ENCODE results near the gene SPSB1. TPM values are rescaled to one million over a fixed set of nuclear protein-coding genes. Genes with fewer than 3 reads are reported as not detected.

SPSB1 gene
- total and polyA plus RNA-seq, 2 of the 4 experiments (the other 2 are of a cell fraction): 16.7 to 19.8 TPM

DNA sequence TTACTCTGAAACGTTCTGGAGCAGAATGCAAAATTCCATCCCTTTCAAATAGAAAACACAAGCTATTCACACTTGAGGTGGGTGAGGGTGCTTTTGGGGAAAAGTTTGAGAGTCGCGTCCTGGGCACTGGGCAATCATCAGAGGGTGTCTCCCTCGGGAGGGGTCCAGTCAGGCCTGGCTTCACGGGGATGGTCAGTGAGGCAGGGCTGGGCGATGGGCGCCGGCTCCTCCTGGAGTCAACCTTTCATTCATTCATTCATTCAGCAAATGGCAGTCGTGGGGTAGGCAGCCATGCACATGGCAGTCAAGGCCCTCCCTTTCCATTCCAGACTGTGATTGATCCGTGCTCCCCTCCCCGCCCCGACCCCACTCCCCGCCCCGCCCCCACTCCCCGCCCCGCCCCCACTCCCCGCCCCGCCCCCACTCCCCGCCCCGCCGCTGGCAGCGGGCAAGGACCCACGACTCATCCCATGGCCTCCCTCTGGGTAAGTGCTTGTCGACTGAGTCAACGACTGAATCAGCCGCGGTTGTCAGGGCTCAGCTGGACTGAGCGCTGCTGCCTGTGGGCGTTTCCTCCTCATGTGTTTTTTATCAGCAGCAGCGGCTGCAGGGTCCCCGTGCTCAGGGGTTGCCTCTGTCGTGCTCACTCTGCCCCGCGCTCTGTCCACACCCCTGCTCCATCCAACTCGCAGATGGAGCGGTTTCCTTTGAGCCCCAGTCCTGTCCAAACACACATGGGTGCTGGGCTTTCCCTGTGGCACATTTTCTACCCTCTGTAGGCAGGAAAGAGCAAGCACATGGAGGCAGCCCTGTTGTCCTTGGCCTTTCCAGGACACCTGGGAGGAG, 12.5 kb upstream of the SPSB1 start:
- peak overlapping the region; percentile 95 for H2AK5ac ChIP-seq (ENCODE audit: low read depth, low read length)
- dilution Hi-C loops (cut with HindIII; ENCODE audit: low sequenced_read_pairs, unreplicated experiment) (no loop called here), intact Hi-C loops (cut with micrococcal nuclease) (no loop called here), in situ Hi-C loops (cut with MboI; ENCODE audit: low sequenced_read_pairs) (loop anchor here (10.0 kb wide), 1 partner anchor 175 kb away; no protein-coding TSS in a partner anchor)
- ATAC-seq (ENCODE audit: low read depth) (peak; percentile 90), DNase-seq (peak; percentile 93)
- H3K27me3 ChIP-seq (ENCODE audit: control insufficient read depth, insufficient read depth, low read length): no peaks in the 10 kb centered on the region
- H2AK9ac ChIP-seq (replicated peaks; ENCODE audit: low read depth, low read length, poor library complexity): peak overlapping the region; percentile 95
- H4K20me1 ChIP-seq (ENCODE audit: insufficient read depth, low read length): no peaks in the 10 kb centered on the region; the same call in 1 of the 2 replicates
- no peaks in the 10 kb centered on the region for H3K9me3 ChIP-seq (ENCODE audit: control insufficient read depth, insufficient read depth, low read length)
- no TSS peak for BruUV-seq (replicated peaks)
- peak overlapping the region; percentile 35 for H3K4me2 ChIP-seq (ENCODE audit: low read depth, low read length)
- H3K56ac ChIP-seq (ENCODE audit: extremely low read depth, insufficient read depth, low read length): peak overlapping the region; percentile 24; the same call in 1 of the 2 replicates
- H2AFZ ChIP-seq (replicated peaks; ENCODE audit: low read length, poor library complexity): peak overlapping the region; percentile 93
- no peak overlapping the region for H3K4me3 ChIP-seq (ENCODE audit: insufficient read depth, low read depth, low read length)
- POLR2A ChIA-PET (ENCODE audit: unreplicated experiment): no interaction called here
- peak overlapping the region; percentile 7 to 86 for H4K8ac ChIP-seq (ENCODE audit: low read depth in 2 of 2, low read length in 2 of 2)
- CTCF ChIA-PET: interaction anchor here (1.1 to 1.7 kb wide), 2 partner anchors 9 to 13 kb away, joined by 3 to 6 read pairs; no protein-coding TSS in a partner anchor
- H2BK120ac ChIP-seq (ENCODE audit: low read depth, low read length): peak overlapping the region; percentile 98
- H2BK5ac ChIP-seq (ENCODE audit: low read depth, low read length, poor library complexity, severe bottlenecking): peak overlapping the region; percentile 77
- H3K79me1 ChIP-seq (ENCODE audit: low read depth in 1 of 2, low read length in 2 of 2): peaks cover 0 to 7% of the 10 kb centered on the region in 2 experiments; a peak in 2 of 4 replicates
- no peaks in the 10 kb centered on the region for H3K36me3 ChIP-seq (ENCODE audit: control insufficient read depth, insufficient read depth, low read length)
- H4K91ac ChIP-seq (ENCODE audit: insufficient read depth, low read depth, low read length): peak overlapping the region; percentile 92
- WGBS, 2 experiments (ENCODE audit: extremely low coverage in 2 of 2, insufficient read length in 1 of 2): 9% methylated on average over 16 of the region's 36 CpGs; no CpG with 5 or more reads in 1 of the 2 experiments
- H3K23ac ChIP-seq (ENCODE audit: low read depth, low read length): peak overlapping the region; percentile 87; the same call in 1 of the 2 replicates
- peaks cover 41% of the 10 kb centered on the region for H3K4me1 ChIP-seq (ENCODE audit: control insufficient read depth, insufficient read depth, low read length)
- H2BK15ac ChIP-seq (ENCODE audit: low read depth, low read length): peak overlapping the region; percentile 86; the same call in 2 of the 3 replicates
- H3K9ac ChIP-seq (ENCODE audit: low read depth, low read length): 0 out of 2 replicates have a peak overlapping the region, but pooled peaks have one; percentile 21
- H3K9me1 ChIP-seq (ENCODE audit: insufficient read depth, low read length): peaks cover 28% of the 10 kb centered on the region
- peak overlapping the region; percentile 14; the same call in 1 of the 2 replicates for H3K27ac ChIP-seq (ENCODE audit: insufficient read depth, low read length)
- H3K18ac ChIP-seq (ENCODE audit: low read depth, low read length): peak overlapping the region; percentile 66
- H3K4ac ChIP-seq (ENCODE audit: low read depth, low read length): peak overlapping the region; percentile 96
- H4K5ac ChIP-seq (ENCODE audit: low read depth, low read length): peak overlapping the region; percentile 19
- H3K14ac ChIP-seq (replicated peaks; ENCODE audit: low read depth, low read length): peak overlapping the region; percentile 83
- peak overlapping the region; percentile 95 for H2BK20ac ChIP-seq (ENCODE audit: low read depth, low read length)
- peak; percentile 76 for TF ChIP-seq FOS (IDR thresholded peaks at IDR 0.05; ENCODE audit: low read depth, low read length)
- peak; percentile 8; the same call in 1 of the 2 replicates for TF ChIP-seq RAD21 (IDR thresholded peaks at IDR 0.05; ENCODE audit: low read length)
- peak; percentile 71 for TF ChIP-seq RCOR1 (IDR thresholded peaks at IDR 0.05; ENCODE audit: insufficient replicate concordance, low read length)
- TF ChIP-seq SMC3 (IDR thresholded peaks at IDR 0.05; ENCODE audit: low read depth, low read length): no peak
- TF ChIP-seq RFX5 (IDR thresholded peaks at IDR 0.05; ENCODE audit: low read depth, low read length): no peak
- no peak for TF ChIP-seq POLR2A (IDR thresholded peaks at IDR 0.05; ENCODE audit: low read depth, low read length)
- TF ChIP-seq BHLHE40 (IDR thresholded peaks at IDR 0.05; ENCODE audit: low read depth, low read length): peak; percentile 55
- peak; percentile 87 for TF ChIP-seq MXI1 (IDR thresholded peaks at IDR 0.05; ENCODE audit: borderline replicate concordance, low read depth, low read length)
- TF ChIP-seq, protein P1, sequence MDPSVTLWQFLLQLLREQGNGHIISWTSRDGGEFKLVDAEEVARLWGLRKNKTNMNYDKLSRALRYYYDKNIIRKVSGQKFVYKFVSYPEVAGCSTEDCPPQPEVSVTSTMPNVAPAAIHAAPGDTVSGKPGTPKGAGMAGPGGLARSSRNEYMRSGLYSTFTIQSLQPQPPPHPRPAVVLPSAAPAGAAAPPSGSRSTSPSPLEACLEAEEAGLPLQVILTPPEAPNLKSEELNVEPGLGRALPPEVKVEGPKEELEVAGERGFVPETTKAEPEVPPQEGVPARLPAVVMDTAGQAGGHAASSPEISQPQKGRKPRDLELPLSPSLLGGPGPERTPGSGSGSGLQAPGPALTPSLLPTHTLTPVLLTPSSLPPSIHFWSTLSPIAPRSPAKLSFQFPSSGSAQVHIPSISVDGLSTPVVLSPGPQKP (IDR thresholded peaks at IDR 0.05; ENCODE audit: borderline replicate concordance, low read depth, low read length): no peak
- TF ChIP-seq CEBPB (IDR thresholded peaks at IDR 0.05; ENCODE audit: low read depth, low read length): no peak
- TF ChIP-seq CHD1 (IDR thresholded peaks at IDR 0.05; ENCODE audit: low read depth, low read length): no peak
- TF ChIP-seq MAFK (IDR thresholded peaks at IDR 0.05; ENCODE audit: low read depth, low read length): peak; percentile 2; the same call in 1 of the 2 replicates
- TF ChIP-seq, protein P2, sequence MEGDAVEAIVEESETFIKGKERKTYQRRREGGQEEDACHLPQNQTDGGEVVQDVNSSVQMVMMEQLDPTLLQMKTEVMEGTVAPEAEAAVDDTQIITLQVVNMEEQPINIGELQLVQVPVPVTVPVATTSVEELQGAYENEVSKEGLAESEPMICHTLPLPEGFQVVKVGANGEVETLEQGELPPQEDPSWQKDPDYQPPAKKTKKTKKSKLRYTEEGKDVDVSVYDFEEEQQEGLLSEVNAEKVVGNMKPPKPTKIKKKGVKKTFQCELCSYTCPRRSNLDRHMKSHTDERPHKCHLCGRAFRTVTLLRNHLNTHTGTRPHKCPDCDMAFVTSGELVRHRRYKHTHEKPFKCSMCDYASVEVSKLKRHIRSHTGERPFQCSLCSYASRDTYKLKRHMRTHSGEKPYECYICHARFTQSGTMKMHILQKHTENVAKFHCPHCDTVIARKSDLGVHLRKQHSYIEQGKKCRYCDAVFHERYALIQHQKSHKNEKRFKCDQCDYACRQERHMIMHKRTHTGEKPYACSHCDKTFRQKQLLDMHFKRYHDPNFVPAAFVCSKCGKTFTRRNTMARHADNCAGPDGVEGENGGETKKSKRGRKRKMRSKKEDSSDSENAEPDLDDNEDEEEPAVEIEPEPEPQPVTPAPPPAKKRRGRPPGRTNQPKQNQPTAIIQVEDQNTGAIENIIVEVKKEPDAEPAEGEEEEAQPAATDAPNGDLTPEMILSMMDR (conservative IDR thresholded peaks at IDR 0.05; ENCODE audit: low read depth, low read length): no peak
- peak; percentile 56; the same call in 1 of the 2 replicates for TF ChIP-seq MAZ (IDR thresholded peaks at IDR 0.05; ENCODE audit: borderline replicate concordance, low read depth, low read length)

Data from IMR-90 (cell line).